GM18526 (cell line): ENCODE measurements around the gene DYNLT5.

Experiments
- POLR2A ChIP-seq: IDR thresholded peaks from 3 replicates; pipeline ENCODE4 v1.6.1; 2011; ENCODE audit not compliant: insufficient read length; ENCODE audit errors: extremely low read depth

Gene DYNLT5

DNA sequence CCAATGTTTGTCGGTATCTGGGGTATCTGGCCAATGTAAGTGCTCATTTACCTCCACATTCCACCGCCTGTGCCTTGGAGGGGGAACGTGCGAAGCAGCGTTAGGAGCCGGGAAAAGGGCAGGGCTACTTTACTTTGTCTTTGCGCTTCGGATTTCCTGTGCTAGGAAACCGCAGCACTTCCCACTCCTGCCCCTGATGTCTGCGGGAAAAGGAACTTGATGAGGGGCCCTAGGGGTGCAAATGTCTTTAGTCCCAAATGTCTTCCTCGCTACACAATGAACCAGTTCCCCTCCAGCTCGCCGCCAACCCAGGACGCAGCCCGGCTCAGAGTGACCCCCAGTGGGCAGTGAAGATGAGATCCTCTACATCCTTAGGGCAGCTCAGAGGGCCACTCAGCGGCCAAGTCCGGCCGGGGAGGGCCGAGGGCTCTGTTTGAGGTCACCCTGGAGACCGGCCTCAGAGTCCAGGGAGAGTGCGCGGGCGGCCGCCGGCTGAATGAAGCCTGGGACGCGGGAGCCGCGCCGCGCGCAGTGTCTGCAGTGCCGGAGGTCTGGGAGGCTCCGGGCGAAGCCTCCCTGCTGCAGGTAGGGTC, at the start of gene DYNLT5:
Gene DYNLT5, plus strand, starts transcription at position 460 of the 593 bp plus-strand sequence. CDS start 2,200 bp downstream, outside the sequence.
- no peak for TF ChIP-seq POLR2A

DNA sequence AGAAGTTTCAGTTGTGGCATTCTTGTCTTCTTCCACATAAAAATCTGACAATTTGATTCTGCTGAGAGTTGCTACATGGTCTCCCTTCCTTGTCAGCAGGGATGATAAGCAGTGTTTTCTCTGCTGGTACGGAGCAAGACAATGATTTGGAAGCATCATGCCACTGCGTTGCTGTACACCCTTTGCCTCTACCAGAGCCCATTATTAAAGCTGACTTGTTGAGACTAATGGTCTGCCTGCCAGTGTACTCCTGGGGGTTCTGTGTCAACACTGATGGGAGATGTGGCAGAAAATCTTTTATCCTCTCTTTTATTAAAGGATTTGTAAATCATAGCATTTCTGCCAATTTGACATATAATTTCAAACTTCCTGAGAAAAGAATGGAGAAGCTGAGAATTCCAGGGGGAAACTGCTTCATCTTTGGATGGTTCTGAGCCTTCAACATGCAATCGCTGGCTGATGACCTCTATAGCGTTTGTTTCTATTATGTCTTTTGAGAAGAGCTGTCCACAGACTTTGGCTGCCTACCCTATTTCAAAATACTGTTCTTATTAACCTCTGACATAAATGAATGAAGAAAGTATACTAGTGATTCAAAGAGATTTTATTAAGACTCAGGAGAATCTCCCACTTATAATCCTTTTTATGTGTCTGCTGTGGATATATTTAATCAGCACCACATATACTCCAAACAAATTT, 47.9 kb upstream of the DYNLT5 start:
- no peak for TF ChIP-seq POLR2A

GRCh38 chr1:66705110-66705509, 47.1 kb upstream of the DYNLT5 start:
- no peak for TF ChIP-seq POLR2A

- TF ChIP-seq POLR2A, result no peak
Observed at GRCh38 chr1:66711420-66711819, 40.8 kb upstream of the DYNLT5 start.

- no peak for TF ChIP-seq POLR2A
Observed at GRCh38 chr1:66712839-66713238, 39.4 kb upstream of the DYNLT5 start.

DNA sequence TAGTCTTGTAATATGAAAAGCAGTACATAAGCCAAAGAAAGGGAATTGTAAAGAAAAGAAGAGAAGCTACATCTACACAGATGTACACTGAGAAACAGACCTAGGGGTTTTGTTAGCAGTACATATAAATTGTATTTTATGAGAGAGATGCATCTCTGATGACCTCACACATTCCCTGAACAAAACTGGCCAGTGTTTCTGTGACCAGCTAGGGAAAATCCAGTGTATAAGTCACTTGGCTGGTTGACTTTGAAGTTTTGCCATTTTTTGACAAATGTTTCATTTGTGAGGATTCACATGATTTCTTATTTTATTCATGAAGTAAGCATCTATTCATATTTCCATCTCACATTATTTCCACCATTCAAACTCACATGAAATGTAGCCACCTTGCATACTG, 28.3 kb upstream of the DYNLT5 start:
- no peak for TF ChIP-seq POLR2A

- TF ChIP-seq POLR2A, result no peak
Observed at GRCh38 chr1:66725885-66726665, 26.2 kb upstream of the DYNLT5 start.

GRCh38 chr1:66728021-66728420, 24.2 kb upstream of the DYNLT5 start:
- TF ChIP-seq POLR2A, result no peak

- TF ChIP-seq POLR2A, result no peak
Observed at GRCh38 chr1:66729119-66729518, 23.1 kb upstream of the DYNLT5 start.

- TF ChIP-seq POLR2A, result no peak
Observed at GRCh38 chr1:66729523-66729922, 22.7 kb upstream of the DYNLT5 start.

DNA sequence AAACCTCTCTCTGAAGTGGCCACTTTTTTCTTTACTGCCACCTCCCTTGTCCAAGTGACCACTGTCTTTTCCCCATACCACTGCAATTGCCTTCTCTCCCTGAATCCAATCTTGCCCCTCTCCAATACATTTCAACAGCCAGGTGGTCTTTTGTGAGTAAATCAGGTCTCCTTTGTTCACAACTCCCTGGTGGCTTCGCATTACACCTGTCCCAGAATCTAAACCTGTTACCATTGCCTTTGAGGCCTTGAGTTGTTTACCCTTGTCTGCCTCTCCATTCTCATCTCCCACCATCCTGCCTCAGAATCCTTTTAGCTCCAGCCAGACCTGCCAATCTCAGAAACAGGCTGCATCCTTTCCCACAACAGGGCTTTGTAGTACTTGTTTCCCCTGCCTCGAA, 21.8 kb upstream of the DYNLT5 start:
- TF ChIP-seq POLR2A, result no peak

DNA sequence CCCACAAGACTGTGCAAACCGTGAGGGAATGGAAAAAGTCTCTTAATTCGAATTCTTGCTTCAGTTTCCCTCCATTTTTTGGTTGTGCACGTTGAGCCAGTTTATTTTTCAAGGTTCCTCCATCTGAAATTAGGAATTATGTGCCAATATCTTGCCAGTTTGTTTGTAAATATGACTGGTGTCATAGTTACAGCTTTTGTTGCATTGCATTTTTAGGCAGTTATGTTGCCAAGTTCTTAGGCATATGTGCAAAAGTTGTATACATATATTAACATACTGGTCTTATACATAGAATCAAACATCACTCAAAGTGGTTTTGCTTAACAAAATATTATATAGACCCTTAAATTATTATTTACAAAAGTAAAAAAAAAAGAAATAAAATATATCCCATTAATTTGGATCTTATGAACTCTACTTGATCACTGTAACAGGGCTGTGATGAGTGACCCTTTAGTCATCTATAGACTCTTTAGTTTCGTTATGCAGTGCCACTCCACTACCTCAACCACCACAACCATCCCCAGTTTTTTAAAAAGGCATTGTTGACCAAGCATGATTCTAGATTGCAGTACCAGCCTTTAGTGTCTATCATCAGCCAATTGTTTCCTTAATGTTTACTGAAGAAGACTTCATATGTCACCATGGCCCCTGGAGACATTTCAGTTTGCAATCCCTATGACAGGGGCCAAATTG, 20.9 kb upstream of the DYNLT5 start:
- TF ChIP-seq POLR2A, result no peak

- no peak for TF ChIP-seq POLR2A
Observed at GRCh38 chr1:66732407-66733166, 19.7 kb upstream of the DYNLT5 start.

- TF ChIP-seq POLR2A, result no peak
Observed at GRCh38 chr1:66733348-66734017, 18.8 kb upstream of the DYNLT5 start.
